GM12865 (cell line): Measurements from ENCODE around the gene KRABD2.

ENCODE experiments used
- DNase-seq: peaks from one replicate; pipeline ENCODE4 v3.0.0; 2010; ENCODE audit warnings: low read depth
- H3K4me3 ChIP-seq: 2 replicates; pipeline ENCODE4 v1.5.1; 2011; ENCODE audit warnings: mild to moderate bottlenecking, low read depth, low read length, control low read depth
- TF ChIP-seq, protein P1 (sequence below): IDR thresholded peaks from 2 replicates; pipeline ENCODE4 v1.5.1; 2011; ENCODE audit warnings: low read length, control low read depth, low read depth, inconsistent platforms; ENCODE audit not compliant: insufficient read depth; ENCODE audit errors: missing control alignments

KRABD2 gene

DNA sequence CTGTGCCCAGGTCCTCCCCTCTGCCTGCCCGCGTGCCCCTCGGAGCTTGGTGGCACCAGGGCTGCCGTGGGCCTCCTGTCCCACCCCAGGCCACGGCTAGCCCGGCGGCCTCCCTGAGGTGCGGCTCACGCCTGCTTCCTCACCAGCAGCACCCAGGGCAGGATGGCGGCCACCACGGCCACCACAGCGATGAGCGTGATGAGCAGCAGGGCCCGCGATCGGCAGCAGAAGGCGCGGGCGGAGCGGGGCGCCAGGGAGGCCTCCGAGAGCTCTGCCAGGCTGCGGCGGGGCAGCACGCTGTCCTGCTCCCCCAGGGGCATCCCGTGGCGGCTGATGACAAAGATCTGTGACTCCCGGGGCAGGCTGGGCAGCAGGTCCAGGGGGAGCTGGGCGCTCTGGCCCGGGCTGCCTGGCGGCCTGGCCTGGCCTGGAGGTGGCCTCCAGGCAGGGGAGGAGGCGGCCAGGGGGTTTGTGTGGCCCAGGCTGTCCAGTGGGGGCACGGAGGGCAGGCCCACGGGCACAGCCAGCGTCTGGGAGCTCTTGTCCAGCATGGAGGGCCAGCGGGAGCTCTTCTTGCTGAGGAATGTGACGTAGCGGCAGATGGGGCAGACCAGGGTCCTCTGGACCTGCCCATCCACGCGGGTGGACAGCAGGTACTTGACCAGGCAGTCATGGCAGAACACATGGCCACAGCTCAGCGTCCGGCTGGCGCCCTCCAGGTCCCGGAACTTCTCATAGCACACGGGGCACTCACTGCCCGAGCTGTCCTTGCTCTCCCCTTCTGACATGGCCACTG, 16.4 kb upstream of the KRABD2 start:
- TF ChIP-seq, protein P1, sequence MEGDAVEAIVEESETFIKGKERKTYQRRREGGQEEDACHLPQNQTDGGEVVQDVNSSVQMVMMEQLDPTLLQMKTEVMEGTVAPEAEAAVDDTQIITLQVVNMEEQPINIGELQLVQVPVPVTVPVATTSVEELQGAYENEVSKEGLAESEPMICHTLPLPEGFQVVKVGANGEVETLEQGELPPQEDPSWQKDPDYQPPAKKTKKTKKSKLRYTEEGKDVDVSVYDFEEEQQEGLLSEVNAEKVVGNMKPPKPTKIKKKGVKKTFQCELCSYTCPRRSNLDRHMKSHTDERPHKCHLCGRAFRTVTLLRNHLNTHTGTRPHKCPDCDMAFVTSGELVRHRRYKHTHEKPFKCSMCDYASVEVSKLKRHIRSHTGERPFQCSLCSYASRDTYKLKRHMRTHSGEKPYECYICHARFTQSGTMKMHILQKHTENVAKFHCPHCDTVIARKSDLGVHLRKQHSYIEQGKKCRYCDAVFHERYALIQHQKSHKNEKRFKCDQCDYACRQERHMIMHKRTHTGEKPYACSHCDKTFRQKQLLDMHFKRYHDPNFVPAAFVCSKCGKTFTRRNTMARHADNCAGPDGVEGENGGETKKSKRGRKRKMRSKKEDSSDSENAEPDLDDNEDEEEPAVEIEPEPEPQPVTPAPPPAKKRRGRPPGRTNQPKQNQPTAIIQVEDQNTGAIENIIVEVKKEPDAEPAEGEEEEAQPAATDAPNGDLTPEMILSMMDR, result no peak
- no peak overlapping the region for H3K4me3 ChIP-seq
- no peak for DNase-seq

DNA sequence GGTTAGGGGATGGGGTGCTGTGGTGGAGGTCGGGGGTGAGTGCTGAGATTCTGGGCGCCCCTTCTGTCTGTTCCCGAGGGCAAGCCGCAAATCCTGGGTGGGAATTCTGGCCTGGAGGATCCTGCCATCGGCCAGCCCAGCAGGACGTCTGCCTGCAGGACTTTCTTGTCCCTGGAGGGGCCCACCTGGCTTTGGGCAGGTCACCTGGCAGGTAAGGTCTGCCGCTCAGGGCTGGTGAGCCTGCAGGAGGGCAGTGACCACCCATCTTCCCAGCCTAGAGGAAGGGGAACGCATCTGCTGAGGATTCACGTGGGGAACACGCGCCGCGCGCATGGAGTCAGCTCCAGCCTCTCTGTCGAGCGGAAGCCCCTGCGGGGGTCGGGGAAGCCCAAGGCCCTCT, 15.8 kb upstream of the KRABD2 start:
- no peak overlapping the region for H3K4me3 ChIP-seq
- DNase-seq, result no peak
- TF ChIP-seq, protein P1, result no peak

DNA sequence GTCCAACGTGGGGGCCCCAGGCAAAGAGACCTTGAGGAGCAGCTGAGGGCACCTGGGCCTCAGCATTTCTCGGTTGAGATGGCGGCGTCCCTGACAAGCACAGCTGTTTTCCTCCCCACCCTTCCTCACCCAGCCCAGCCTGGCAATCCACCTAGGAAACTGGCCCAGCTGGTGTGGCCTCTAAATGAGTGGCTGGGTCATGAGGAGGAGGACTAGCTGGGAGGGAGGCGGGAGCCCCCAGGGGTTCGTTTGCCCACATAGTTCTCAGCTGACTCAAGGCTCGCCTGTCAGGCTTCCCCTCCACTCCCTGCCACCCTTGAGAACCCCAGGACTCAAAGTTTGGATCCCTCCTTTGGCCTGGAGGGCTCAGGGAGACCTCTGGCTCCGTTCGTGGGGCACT, 15.2 kb upstream of the KRABD2 start:
- DNase-seq, result no peak
- TF ChIP-seq, protein P1, result no peak
- no peak overlapping the region for H3K4me3 ChIP-seq

DNA sequence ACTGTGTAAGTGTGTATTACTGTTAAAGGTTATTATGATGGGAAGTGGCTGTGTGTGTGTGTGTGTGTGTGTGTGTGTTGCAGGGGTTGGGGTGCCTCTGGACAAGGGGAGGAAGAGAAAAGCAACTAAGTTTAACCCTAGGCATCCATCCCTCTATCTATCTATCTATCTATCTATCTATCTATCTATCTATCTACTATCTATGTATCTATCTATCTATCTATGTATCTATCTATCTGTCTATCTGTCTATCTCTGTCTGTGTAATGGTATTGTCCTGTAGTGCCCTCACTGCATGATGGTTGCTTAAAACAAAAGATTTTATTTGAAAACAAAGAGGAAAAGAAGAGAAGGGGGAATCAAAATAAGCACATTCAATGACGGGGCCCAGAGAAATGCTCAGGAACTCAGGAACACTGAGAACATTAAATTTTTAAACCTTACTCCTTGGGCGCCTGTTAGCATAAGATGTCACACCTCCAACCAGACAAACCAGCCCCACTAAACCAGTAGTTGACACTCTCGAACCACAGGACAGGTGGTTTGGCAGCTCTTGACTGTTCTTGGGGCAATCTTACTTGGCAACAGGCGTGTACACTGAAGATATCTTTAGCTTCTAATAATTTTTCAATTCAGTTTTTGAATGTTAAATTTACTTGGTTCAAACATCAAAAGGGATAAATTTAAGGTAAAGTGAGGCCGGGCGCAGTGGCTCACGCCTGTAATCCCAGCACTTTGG, 11.6 kb upstream of the KRABD2 start:
- no peak for DNase-seq
- TF ChIP-seq, protein P1, result no peak
- no peak overlapping the region for H3K4me3 ChIP-seq

DNA sequence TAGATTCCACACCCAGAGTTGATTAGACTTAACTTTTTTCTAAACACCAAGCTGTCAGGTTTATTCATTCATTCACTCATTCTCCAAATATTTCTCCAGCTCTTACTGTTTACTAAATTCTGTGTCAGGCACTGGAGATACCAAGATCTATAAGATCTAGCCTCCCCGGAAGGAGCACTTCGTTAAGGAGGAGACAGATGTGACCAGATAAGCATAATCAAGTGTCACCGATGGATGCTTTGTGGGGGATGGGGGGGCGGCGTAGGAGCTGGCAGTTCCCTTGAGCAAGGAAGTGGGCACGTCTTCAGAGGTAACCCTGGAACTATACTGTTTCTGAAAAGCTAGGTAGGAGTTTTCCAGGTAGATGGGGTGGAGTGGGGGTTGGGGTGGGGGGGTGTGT, 10.3 kb upstream of the KRABD2 start:
- no peak overlapping the region for H3K4me3 ChIP-seq
- DNase-seq, result no peak
- TF ChIP-seq, protein P1, result no peak

DNA sequence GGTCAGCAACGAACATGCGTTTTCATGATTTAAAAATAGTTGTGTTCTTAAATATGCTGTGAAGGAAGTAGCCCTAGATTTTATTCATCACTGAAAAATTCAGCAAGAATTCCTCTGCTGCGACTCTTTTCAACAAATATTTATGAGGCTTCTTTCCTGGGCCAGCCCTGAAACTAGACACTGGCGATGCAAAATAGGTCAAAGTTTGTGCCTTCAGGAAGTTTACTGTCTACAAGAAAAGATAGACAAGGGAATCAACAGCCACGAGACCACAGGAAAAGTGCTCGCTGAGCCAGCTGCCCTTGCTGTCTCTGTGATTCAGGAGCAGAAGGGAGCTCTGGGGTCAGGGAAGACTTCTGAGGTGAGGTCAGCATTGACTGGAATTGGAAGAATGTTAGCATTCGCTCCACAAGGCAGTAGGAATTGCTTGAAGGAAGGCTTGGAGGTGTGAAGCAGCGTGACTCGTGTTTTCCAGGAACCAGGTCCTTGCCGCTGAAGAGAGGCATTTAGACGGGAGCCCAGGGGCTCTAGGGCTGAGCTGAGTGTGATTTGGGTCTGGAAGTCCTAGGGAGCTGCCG, 8.4 kb upstream of the KRABD2 start:
- no peak for DNase-seq
- no peak overlapping the region for H3K4me3 ChIP-seq
- TF ChIP-seq, protein P1, result no peak
